NCI-H446 treated with DMSO at 0.1 percent for 48 hours (cell line): ENCODE data around the gene CCDC97.
"Not testable (repeated sequence)": the region's sequence is repeated elsewhere in the genome, so short reads cannot be mapped to it uniquely, and the experiment has no call there.

Experiments
- DNase-seq: peaks from one replicate; lab custom pipeline; 2025; lab: John Stamatoyannopoulos, UW

Gene CCDC97

GRCh38 chr19:41310033-41310831 lies at the start of gene CCDC97:
TSS of gene CCDC97 (plus strand) at chr19:41310172. CDS start at chr19:41310311, 139 bp downstream.
- peak; percentile 80 for DNase-seq

GRCh38 chr19:41261474-41262190 lies 48.3 kb upstream of the CCDC97 start:
- no peak for DNase-seq

- DNase-seq, result no peak
These were observed 46.7 kb upstream of the CCDC97 start for GRCh38 chr19:41263042-41263849.

GRCh38 chr19:41263850-41264580 lies 46.0 kb upstream of the CCDC97 start, which contains the start of gene HNRNPUL1:
TSS of gene HNRNPUL1 (plus strand) at chr19:41264372. CDS start at chr19:41264504, 132 bp downstream.
- peak; percentile 100 for DNase-seq

DNA sequence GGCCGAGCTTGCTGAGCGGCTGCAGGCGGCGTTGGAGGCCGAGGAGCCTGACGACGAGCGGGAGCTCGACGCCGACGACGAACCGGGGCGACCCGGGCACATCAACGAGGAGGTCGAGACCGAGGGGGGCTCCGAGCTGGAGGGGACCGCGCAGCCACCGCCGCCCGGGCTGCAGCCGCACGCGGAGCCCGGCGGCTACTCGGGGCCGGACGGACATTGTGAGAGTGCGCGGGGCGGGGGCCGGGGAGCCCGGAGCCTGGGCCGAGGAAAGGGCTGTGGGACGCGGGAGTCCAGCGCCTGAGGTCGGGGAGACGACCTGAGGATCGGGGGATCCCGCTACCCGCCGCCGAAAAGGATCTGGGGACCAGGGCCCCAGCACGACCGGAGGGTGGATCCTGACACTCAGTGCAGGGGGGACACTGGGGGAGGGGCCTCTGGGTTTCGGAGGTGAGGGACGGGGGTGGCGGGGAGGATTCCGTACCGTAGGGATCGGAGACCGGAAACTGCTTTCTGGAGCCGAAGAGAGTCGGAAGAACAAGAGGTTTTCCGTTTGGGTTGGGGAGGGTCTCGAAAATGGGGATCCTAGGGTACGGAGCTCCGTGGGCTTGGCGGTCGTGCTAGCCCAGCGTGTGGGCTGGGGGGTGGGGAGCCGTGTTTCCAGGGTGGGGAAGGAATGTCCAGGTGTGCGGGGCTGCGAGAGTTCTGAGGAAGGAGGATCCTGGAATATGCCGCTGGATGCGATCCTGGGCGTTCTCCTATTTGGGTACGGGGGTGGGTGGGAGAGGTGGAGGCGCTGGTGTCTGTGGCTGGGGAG lies 45.2 kb upstream of the CCDC97 start:
- DNase-seq, result no peak

GRCh38 chr19:41265395-41266153 lies 44.4 kb upstream of the CCDC97 start:
- DNase-seq, result no peak

DNA sequence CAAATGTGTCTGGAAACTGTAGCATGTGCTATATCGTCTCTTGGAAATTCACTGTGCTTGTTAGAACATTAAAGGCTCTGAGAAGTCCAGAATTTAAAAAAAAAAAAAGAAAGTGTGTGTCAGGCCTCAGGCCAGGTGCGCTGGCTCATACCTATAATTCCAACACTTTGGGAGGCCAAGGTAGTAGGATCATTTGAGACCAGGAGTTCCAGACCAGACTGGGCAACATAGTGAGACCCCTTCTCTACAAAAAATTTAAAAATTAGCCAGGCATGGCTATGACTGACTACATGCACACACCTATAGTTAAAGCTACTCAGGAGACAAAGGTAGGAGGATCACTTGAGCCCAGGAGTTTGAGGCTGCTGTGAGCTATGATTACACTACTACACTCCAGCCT lies 40.9 kb upstream of the CCDC97 start:
- DNase-seq, result no peak

- no peak for DNase-seq
These were observed 40.4 kb upstream of the CCDC97 start for GRCh38 chr19:41269571-41269970.

- no peak for DNase-seq
These were observed 36.9 kb upstream of the CCDC97 start for GRCh38 chr19:41273076-41273475.

DNA sequence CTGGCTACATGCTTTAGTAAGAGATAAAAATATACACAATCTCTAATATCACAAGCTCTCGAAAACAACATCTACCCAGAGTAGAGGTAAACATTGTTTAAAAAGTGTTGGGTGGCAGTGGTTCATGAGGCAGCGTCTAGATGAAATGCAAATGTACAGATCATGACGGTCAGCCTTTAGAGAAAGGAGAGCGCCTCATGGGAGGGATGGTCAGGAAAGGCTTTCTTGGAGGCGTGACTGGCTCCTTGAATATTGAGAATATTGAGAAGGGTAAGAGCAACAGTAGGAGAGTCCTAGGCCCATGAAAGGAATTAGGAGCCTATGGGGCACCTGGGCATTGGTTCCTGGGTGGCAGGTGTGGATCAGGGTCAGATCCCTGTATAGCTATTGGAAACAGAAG lies 35.2 kb upstream of the CCDC97 start:
- DNase-seq, result no peak

- DNase-seq, result no peak
These were observed 33.7 kb upstream of the CCDC97 start for GRCh38 chr19:41276231-41276630.

DNA sequence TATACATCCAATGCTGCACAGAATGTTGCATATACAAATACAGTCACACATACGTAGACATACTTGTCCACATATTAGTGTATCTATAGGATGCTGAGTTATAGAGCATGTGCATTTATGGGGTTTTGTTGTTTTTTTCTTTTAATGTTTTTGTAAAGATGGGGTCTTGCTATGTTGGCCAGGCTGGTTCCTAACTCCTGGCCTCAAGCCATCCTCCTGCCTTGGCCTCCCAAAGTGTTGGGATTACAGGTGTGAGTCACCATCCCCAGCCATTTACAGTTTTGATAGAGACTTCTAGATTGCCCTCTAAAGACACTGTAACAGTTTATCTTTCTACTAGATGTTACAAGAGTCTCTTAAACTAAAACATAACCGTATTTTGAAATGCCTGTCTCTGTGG lies 31.5 kb upstream of the CCDC97 start:
- DNase-seq, result no peak

- no peak for DNase-seq
These were observed 21.1 kb upstream of the CCDC97 start for GRCh38 chr19:41288673-41289530.

DNA sequence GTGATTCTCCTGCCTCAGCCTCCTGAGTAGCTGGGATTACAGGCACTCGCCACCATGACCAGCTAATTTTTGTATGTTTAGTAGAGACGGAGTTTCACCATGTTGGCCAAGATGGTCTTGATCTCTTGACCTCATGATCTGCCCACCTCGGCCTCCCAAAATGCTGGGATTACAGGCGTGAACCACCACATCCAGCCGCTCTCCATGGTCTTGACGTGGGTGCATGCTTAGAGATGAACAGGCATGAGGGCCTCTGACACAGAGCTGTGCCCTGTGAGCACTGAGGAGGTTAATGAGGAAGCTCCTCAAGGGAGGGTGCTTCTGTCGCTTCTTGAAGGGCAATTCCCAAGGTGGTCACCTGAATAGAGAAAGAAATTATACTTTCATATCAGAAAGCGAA lies 20.2 kb upstream of the CCDC97 start:
- not testable (repeated sequence) for DNase-seq

DNA sequence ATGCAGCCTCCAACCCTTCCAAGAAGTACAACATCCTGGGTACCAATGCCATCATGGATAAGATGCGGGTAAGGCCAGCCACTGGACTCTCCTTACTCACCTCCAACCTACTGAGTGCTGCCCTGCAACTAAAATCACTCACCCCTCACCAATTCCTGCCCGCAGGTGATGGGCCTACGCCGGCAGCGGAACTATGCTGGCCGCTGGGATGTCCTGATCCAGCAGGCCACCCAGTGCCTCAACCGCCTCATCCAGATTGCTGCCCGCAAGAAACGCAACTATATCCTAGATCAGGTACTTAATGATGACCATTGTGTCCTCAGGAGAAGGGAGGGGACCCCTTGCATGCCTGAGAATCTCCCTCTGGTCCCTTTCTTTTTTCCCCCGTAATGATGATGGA lies 15.6 kb upstream of the CCDC97 start:
- DNase-seq, result no peak

- DNase-seq, result no peak
These were observed 14.5 kb upstream of the CCDC97 start for GRCh38 chr19:41295499-41295898.

DNA sequence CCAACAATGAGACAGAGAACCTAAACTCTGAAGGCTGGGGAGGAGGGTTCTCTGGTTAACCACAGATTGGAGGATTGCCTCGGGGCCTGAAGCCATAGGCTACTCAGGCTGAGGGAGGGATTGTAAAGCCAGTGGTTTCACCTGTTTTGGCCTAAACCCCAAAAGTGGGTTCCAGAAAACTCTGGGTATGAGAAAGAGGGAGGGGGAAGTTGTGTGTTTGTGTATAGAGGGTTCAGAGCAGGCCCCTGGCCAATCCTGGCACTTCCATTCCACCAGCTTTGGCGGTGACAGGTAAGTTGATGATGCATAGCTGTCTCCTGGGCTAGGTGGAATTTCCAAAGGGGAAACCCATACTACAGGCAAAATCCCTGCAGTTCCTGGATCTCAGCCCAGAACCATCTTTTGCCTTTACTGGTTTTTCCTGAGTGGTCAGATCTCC lies 13.5 kb upstream of the CCDC97 start:
- no peak for DNase-seq

DNA sequence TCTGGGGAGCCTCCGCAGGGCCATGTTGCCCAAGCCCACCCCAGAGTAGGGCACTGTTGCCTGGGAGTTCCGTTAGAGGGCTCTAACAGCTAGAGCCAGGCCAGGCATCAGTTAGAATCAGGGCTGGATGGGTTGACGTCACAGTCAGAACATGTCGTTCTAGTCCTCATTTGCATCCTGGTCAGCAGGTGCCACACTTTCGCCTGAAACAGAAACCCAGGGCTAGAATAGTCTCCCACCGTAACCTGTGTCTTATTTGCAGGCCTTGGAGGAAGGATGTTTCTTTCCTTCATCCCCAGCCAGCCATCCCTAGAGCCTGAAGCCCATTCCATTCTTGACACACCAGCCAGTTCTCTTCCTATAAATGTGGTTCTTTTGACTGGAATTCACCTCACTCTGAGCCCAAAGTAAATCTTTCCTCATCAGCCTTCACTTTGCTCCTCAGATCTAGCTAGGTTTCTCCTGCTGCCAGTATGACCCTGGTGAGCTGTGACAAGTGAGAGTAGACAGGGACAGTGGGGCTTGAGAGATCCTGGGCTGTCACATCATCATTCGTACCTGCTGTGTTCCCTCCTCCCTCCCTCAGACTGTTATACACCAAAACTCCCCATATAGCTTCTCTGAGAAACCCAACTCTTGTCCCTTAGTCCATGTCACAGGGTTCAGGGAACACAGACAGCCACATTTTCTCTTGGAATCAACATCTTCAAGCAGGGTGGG lies 12.2 kb upstream of the CCDC97 start:
- DNase-seq, result no peak
